GM12872 (cell line): ENCODE data around the gene PARD6A.

Experiments used
- TF ChIP-seq, protein P1 (sequence below): IDR thresholded peaks from 3 replicates; pipeline ENCODE4 v1.5.1; 2011; ENCODE audit warnings: low read depth, mild to moderate bottlenecking, low read length, moderate library complexity; ENCODE audit not compliant: insufficient read depth

The PARD6A gene

DNA sequence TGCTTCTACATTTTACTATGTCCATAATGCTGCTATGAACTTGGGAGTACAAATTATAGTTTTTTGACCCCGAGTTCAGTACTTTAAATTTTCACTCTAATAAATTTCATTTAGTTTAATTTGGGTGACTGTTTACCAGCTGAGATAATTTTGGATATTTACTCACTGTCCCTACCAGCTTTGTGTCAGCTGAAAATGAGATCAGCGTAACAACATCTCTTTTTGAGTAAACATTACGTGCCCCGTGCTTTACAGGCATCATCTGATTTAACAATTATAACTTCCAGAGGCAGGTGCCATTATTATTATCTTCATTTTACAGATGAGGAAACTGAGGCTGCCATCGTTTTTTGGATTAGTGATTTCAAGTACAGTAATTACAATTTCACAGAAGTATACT lies 43.4 kb downstream of the PARD6A start:
- TF ChIP-seq, protein P1, sequence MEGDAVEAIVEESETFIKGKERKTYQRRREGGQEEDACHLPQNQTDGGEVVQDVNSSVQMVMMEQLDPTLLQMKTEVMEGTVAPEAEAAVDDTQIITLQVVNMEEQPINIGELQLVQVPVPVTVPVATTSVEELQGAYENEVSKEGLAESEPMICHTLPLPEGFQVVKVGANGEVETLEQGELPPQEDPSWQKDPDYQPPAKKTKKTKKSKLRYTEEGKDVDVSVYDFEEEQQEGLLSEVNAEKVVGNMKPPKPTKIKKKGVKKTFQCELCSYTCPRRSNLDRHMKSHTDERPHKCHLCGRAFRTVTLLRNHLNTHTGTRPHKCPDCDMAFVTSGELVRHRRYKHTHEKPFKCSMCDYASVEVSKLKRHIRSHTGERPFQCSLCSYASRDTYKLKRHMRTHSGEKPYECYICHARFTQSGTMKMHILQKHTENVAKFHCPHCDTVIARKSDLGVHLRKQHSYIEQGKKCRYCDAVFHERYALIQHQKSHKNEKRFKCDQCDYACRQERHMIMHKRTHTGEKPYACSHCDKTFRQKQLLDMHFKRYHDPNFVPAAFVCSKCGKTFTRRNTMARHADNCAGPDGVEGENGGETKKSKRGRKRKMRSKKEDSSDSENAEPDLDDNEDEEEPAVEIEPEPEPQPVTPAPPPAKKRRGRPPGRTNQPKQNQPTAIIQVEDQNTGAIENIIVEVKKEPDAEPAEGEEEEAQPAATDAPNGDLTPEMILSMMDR, result no peak

- TF ChIP-seq, protein P1, result no peak
These were observed 46.5 kb downstream of the PARD6A start for GRCh38 chr16:67707210-67707609.

- TF ChIP-seq, protein P1, result no peak
These were observed 47.0 kb downstream of the PARD6A start for GRCh38 chr16:67707790-67708189.

DNA sequence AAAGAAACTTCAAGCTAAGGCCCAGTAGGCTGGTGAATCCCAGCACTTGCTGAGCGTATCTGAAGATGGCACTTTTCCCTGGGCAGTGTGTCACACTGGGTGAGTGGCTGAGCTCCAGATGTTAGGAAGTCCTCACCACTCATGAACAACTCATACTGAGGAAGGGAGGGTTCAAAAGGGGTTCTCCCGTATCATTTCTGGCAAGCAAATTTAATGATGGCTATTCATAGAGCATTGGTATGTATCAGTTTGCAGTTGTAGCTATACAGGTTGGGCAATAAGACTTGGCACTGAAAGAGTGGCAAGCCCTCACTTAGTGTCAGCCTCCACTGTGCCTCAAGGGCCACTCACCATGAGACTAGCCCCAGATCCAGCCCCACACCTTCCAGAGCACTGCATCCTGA lies 47.6 kb downstream of the PARD6A start:
- TF ChIP-seq, protein P1, result no peak

DNA sequence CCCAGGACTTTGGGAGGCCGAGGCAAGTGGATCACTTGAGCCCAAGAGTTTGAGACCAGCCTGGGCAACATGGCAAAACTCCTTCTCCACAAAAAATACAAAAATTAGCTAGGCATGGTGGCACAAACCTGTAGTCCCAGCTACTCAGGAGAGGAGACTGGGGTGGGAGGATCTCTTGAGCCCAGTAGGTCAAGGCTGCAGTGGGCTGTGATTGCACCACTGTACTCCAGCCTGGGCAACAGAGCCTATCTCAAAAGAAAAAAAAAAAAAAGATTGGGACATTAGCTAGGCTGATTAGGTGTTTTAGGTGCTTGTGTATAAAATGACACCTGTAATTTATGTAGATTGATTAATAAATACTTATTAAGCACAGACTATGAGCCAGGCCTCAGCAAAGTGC lies 48.3 kb downstream of the PARD6A start:
- TF ChIP-seq, protein P1, result no peak

- TF ChIP-seq, protein P1, result no peak
These were observed 49.8 kb downstream of the PARD6A start for GRCh38 chr16:67710607-67711006.
